C4-2B (cell line): ENCODE measurements around the gene PLCB2.

Experiments
- CTCF ChIP-seq: fragments of 450-650 bp; conservative IDR thresholded peaks from 2 replicates; pipeline ENCODE4 v1.5.1; 2017; ENCODE audit warnings: mild to moderate bottlenecking
- ZFX ChIP-seq: fragments of 450-650 bp; IDR thresholded peaks from 2 replicates; pipeline ENCODE4 v1.6.1; 2017

DNA sequence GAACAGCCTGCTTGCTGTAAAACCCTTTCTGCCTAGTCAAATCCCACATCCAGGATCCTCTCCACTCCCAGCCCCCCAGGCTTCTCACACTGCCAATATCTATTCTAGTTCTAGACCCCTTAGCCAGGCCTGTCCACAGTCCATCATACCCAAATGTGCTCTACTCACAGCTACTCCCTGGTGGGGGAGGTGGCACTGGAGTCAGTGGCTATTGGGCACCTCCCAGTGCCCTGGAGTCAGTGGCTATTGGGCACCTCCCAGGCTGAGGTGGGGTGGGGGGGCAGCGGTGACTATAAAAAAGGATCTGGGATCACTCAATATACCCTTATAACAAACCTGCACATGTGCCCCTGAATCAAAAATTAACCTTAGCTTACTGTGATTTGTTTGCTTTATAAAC, 49.5 kb upstream of the PLCB2 start:
- no peak for TF ChIP-seq CTCF
- TF ChIP-seq ZFX, result no peak
